HEK293 (cell line): ENCODE measurements around the gene B3GALNT1.

Experiments
- ATF2 ChIP-seq: fragments of 450-650 bp; formaldehyde crosslinking; IDR thresholded peaks from 2 replicates; pipeline ENCODE4 v1.5.1; 2016; ENCODE audit warnings: missing biosample characterization, missing genetic modification characterization, low read depth
- CTCF ChIP-seq: fragments of 450-650 bp; formaldehyde crosslinking; IDR thresholded peaks from 2 replicates; pipeline ENCODE4 v1.5.1; 2016; ENCODE audit warnings: missing biosample characterization, missing genetic modification characterization
- TCF7L2 ChIP-seq: IDR thresholded peaks from 2 replicates; pipeline ENCODE4 v1.6.1; 2011; ENCODE audit warnings: low read depth, mild to moderate bottlenecking, inconsistent platforms, low read length, moderate library complexity, borderline replicate concordance
- YY1 ChIP-seq: fragments of 450-650 bp; formaldehyde crosslinking; IDR thresholded peaks from 2 replicates; pipeline ENCODE4 v1.5.1; 2018; ENCODE audit warnings: missing biosample characterization, missing genetic modification characterization
- ZFP3 ChIP-seq: fragments of 450-650 bp; formaldehyde crosslinking; IDR thresholded peaks from 2 replicates; pipeline ENCODE4 v1.5.1; 2016; ENCODE audit warnings: low read depth, missing biosample characterization, missing genetic modification characterization
- ZNF138 ChIP-seq: fragments of 450-650 bp; formaldehyde crosslinking; IDR thresholded peaks from 2 replicates; pipeline ENCODE4 v1.5.1; 2016; ENCODE audit warnings: missing biosample characterization, missing genetic modification characterization, borderline replicate concordance
- ZNF174 ChIP-seq: fragments of 450-650 bp; formaldehyde crosslinking; IDR thresholded peaks from 2 replicates; pipeline ENCODE4 v1.5.0; 2017; ENCODE audit warnings: missing biosample characterization, mild to moderate bottlenecking, missing genetic modification characterization
- ZNF26 ChIP-seq: fragments of 450-650 bp; formaldehyde crosslinking; IDR thresholded peaks from 2 replicates; pipeline ENCODE4 v1.5.1; 2016; ENCODE audit warnings: missing biosample characterization, missing genetic modification characterization
- ZNF274 ChIP-seq, 2 experiments: fragments of 200-500 bp in 1 of 2; fragments of 450-650 bp in 1 of 2; sonication (Bioruptor generic) in 1 of 2; formaldehyde crosslinking in 1 of 2; IDR thresholded peaks; 2 replicates each; pipeline versions ENCODE4 v1.5.1 to v1.6.1; 2014 to 2016; ENCODE audit warnings: borderline replicate concordance in 1 of 2, inconsistent platforms in 1 of 2, low read length in 1 of 2, missing biosample characterization in 1 of 2, missing genetic modification characterization in 1 of 2
- ZNF513 ChIP-seq: fragments of 450-650 bp; IDR thresholded peaks from 2 replicates; pipeline ENCODE4 v1.5.1; 2018; ENCODE audit warnings: missing biosample characterization, missing genetic modification characterization
- ZNF514 ChIP-seq: fragments of 450-650 bp; formaldehyde crosslinking; IDR thresholded peaks from 2 replicates; pipeline ENCODE4 v1.5.1; 2016; ENCODE audit warnings: missing biosample characterization, missing genetic modification characterization
- ZNF639 ChIP-seq: fragments of 450-650 bp; formaldehyde crosslinking; IDR thresholded peaks from 2 replicates; pipeline ENCODE4 v1.5.1; 2016; ENCODE audit warnings: missing biosample characterization, missing genetic modification characterization
- ZNF654 ChIP-seq: fragments of 450-650 bp; formaldehyde crosslinking; IDR thresholded peaks from 2 replicates; pipeline ENCODE4 v1.5.1; 2016; ENCODE audit warnings: low read depth, missing biosample characterization, missing genetic modification characterization

DNA sequence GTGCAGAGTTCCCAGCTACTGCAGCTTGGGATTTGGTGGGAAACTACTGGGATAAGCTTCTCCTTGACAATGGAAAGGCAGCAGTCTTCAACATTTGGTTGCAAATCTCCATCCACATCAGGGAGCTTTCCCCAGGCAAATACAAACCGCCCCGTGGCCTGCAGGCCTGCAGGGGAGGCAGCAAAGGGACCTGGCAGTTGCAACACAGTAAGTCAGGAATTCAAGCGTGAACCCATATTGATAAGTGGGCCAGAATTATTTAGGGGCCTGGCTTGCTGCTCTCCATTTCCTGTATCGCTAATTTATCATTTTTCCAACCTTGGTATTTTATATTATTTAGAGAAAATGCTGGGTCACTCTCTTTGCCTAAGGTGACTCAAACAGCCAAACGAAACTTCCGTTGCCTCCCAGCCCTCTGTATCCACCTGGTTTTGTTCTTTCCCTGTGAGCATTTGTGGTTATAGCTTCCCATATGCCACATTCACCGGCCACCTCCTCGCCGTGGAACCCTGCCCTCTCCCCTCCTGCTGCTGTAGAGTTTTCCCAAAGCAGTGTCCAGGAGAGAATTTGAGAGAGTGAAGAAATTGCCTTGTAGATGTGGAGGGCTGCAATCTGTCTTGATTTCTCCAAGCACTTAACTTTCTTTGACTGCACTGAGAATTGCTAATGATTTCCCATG lies 34.8 kb downstream of the B3GALNT1 start:
- TF ChIP-seq ATF2: no peak
- TF ChIP-seq ZNF138 (tag by site-specific recombination): no peak
- TF ChIP-seq CTCF (tag by site-specific recombination): no peak
- no peak for TF ChIP-seq ZFP3 (tag by site-specific recombination)
- no peak for TF ChIP-seq ZNF654 (tag by site-specific recombination)
- TF ChIP-seq ZNF513: no peak
- no peak for TF ChIP-seq TCF7L2
- no peak for TF ChIP-seq ZNF26 (tag by site-specific recombination)
- TF ChIP-seq YY1 (tag by site-specific recombination): no peak
- no peak for TF ChIP-seq ZNF639
- TF ChIP-seq ZNF274 (IDR thresholded peaks at IDR 0.05; ENCODE audit: low read length): no peak
- TF ChIP-seq ZNF274 (tag by site-specific recombination; IDR thresholded peaks at IDR 0.05; ENCODE audit: borderline replicate concordance): no peak
- TF ChIP-seq ZNF174 (tag by site-specific recombination): no peak
- TF ChIP-seq ZNF514 (tag by site-specific recombination): no peak
